ENCODE results near the gene LILRB4. TPM values are rescaled to one million over a fixed set of nuclear protein-coding genes. Genes with fewer than 3 reads are reported as not detected.
"Not testable (repeated sequence)": the region's sequence is repeated elsewhere in the genome, so short reads cannot be mapped to it uniquely, and the experiment has no call there.

The LILRB4 gene
- total and polyA plus RNA-seq, 2 experiments from 2014 or later = not detected

- Histone ChIP-seq H3K79me2 (replicated peaks; ENCODE audit: insufficient read depth) (no peaks in the 10 kb centered on the region), H3F3A (replicated peaks; ENCODE audit: low read depth) (no peaks in the 10 kb centered on the region), H3K4me1 (ENCODE audit: insufficient read depth) (no peaks in the 10 kb centered on the region), H3K4me2 (no peak overlapping the region), H3K36me3 (ENCODE audit: insufficient read depth) (no peaks in the 10 kb centered on the region), H3K9me2 (ENCODE audit: insufficient read depth) (no peaks in the 10 kb centered on the region), H2AFZ (no peak overlapping the region), H3K27ac (ENCODE audit: low read depth) (no peak overlapping the region), H3K27me3 (ENCODE audit: insufficient read depth) (no peaks in the 10 kb centered on the region), H4K20me1 (replicated peaks; ENCODE audit: insufficient read depth) (no peaks in the 10 kb centered on the region), H3K4me3 (no peak overlapping the region)
- no peak overlapping the region for H3K4me3 Mint-ChIP-seq
- no peak for TF ChIP-seq JUNB (IDR thresholded peaks at IDR 0.05; ENCODE audit: unreplicated experiment)
- no peak for TF ChIP-seq REST (IDR thresholded peaks at IDR 0.05; ENCODE audit: unreplicated experiment)
- no peak for TF ChIP-seq ZNF331 (CRISPR knock-in tag; IDR thresholded peaks at IDR 0.05; ENCODE audit: low read depth)
- no peak for TF ChIP-seq NANOG (IDR thresholded peaks at IDR 0.05; ENCODE audit: borderline replicate concordance)
- TF ChIP-seq CREB1 (CRISPR knock-in tag; IDR thresholded peaks at IDR 0.05; ENCODE audit: low read depth) = no peak
- no peak for TF ChIP-seq EZH2phosphoT487 (IDR thresholded peaks at IDR 0.05; ENCODE audit: unreplicated experiment)
- H3K27ac Mint-ChIP-seq = no peak overlapping the region
- ATAC-seq (no peak), DNase-seq (ENCODE audit: low spot score) (no peak)
- no peaks in the 10 kb centered on the region for H3K4me1 Mint-ChIP-seq
- H3K36me3 Mint-ChIP-seq (ENCODE audit: low read depth) = peaks cover 44% of the 10 kb centered on the region
- no peaks in the 10 kb centered on the region for H3K27me3 Mint-ChIP-seq (ENCODE audit: insufficient read depth, low read depth, poor library complexity)
- H3K9me3 Mint-ChIP-seq = peaks cover 93% of the 10 kb centered on the region
Measured at GRCh38 chr19:54626757-54627156, 36.0 kb upstream of the LILRB4 start.

- H3K4me1 Mint-ChIP-seq; H3K9me2 ChIP-seq (ENCODE audit: insufficient read depth); H3K4me2 ChIP-seq; H3K4me1 ChIP-seq (ENCODE audit: insufficient read depth); H2AFZ ChIP-seq; H3K27ac Mint-ChIP-seq; H3K27me3 Mint-ChIP-seq (ENCODE audit: insufficient read depth, low read depth, poor library complexity); H3K4me3 Mint-ChIP-seq; DNase-seq (ENCODE audit: low spot score); H3F3A ChIP-seq (replicated peaks; ENCODE audit: low read depth); H3K27me3 ChIP-seq (ENCODE audit: insufficient read depth); H3K4me3 ChIP-seq; H3K79me2 ChIP-seq (replicated peaks; ENCODE audit: insufficient read depth); H3K36me3 ChIP-seq (ENCODE audit: insufficient read depth); H3K27ac ChIP-seq (ENCODE audit: low read depth); H4K20me1 ChIP-seq (replicated peaks; ENCODE audit: insufficient read depth); ATAC-seq: not testable (repeated sequence)
- Mint-ChIP-seq H3K36me3 (ENCODE audit: low read depth) (peaks cover 49% of the 10 kb centered on the region), H3K9me3 (peaks cover 93% of the 10 kb centered on the region)
Measured at GRCh38 chr19:54627912-54628311, 34.9 kb upstream of the LILRB4 start.

- H3K4me1 Mint-ChIP-seq; DNase-seq (ENCODE audit: low spot score); H3K9me2 ChIP-seq (ENCODE audit: insufficient read depth); H3K79me2 ChIP-seq (replicated peaks; ENCODE audit: insufficient read depth); H3K27me3 ChIP-seq (ENCODE audit: insufficient read depth); H3F3A ChIP-seq (replicated peaks; ENCODE audit: low read depth); ATAC-seq; H3K4me2 ChIP-seq; H3K4me1 ChIP-seq (ENCODE audit: insufficient read depth); H3K27me3 Mint-ChIP-seq (ENCODE audit: insufficient read depth, low read depth, poor library complexity); H3K27ac ChIP-seq (ENCODE audit: low read depth); H2AFZ ChIP-seq; H3K4me3 Mint-ChIP-seq; H3K36me3 ChIP-seq (ENCODE audit: insufficient read depth); H4K20me1 ChIP-seq (replicated peaks; ENCODE audit: insufficient read depth); H3K27ac Mint-ChIP-seq; H3K4me3 ChIP-seq: not testable (repeated sequence)
- peaks cover 93% of the 10 kb centered on the region for H3K9me3 Mint-ChIP-seq
- H3K36me3 Mint-ChIP-seq (ENCODE audit: low read depth) = peaks cover 39% of the 10 kb centered on the region
Measured at GRCh38 chr19:54630262-54630661, 32.5 kb upstream of the LILRB4 start, which contains the start of gene LILRB1. Gene LILRB1, plus strand, starts transcription at chr19:54630484. Its CDS starts 590 bp downstream, at chr19:54631074.
